G401 (cell line): Measurements from ENCODE around the gene LCP2. TPM values are rescaled to one million over a fixed set of nuclear protein-coding genes. Genes with fewer than 3 reads are reported as not detected.

Experiments used
- DNase-seq: peaks from one replicate; pipeline ENCODE4 v3.0.0-alpha.2; 2015; ENCODE audit warnings: low spot score
- in situ Hi-C: cut with HindIII; loops from 2 replicates; pipeline ENCODE4 v1.10.0; 2016; ENCODE audit warnings: low sequenced_read_pairs, mixed read lengths
- total RNA-seq: library from RNA; depleted of rRNA; stranded (reverse); fragments of >200 nt; shearing (Covaris generic); gene quantifications from 2 replicates; pipeline ENCODE4 v1.2.3, GENCODE V29; 2014; rRNA removed

The LCP2 gene
- total RNA-seq, 1 experiment from 2014 or later = not detected

- DNase-seq = no peak
- in situ Hi-C loops = no loop called here
Measured at GRCh38 chr5:170201311-170201710, 96.3 kb downstream of the LCP2 start.

GRCh38 chr5:170200876-170201275 is 96.7 kb downstream of the LCP2 start:
- in situ Hi-C loops = no loop called here
- no peak for DNase-seq

Other genes starting within 250 kb of the LCP2 start
- not detected in 2 replicates for gene FOXI1, start 191.9 kb downstream of the LCP2 start, total RNA-seq
- gene C5orf58, start 64.8 kb downstream of the LCP2 start, total RNA-seq = not detected in 2 replicates
- not detected in 2 replicates for gene KCNMB1, start 91.6 kb upstream of the LCP2 start, total RNA-seq
- not detected in 2 replicates for gene KCNIP1, start 206.2 kb upstream of the LCP2 start, total RNA-seq